Natural killer cell (primary cell): ENCODE measurements around the gene CCDC172. TPM values are rescaled to one million over a fixed set of nuclear protein-coding genes. Genes with fewer than 3 reads are reported as not detected.

Source experiments
- ATAC-seq, 3 donors: fragments of 150-1000 bp in 2 of 3; fragments of 200-7000 bp in 1 of 3; cut with Tn5 transposase; 1 replicate in 1 of 3; 2 replicates in 2 of 3; pipeline ENCODE4 v1.10.0; 2021; ENCODE audit warnings: mild to moderate bottlenecking in 2 of 3, moderate library complexity in 2 of 3
- DNase-seq, 2 donors: peaks; one replicate each; pipeline versions ENCODE4 v3.0.0 to v3.0.0-alpha.2; 2013 to 2021; ENCODE audit warnings: mixed read lengths in 1 of 2
- H3K27ac ChIP-seq: one replicate; pipeline ENCODE4 v1.5.1; 2013; ENCODE audit warnings: mild to moderate bottlenecking, low read length
- H3K27me3 ChIP-seq: one replicate; pipeline ENCODE4 v1.6.1; 2013; ENCODE audit warnings: low read length; ENCODE audit not compliant: control insufficient read depth, insufficient read depth
- H3K36me3 ChIP-seq: one replicate; pipeline ENCODE4 v1.6.1; 2013; ENCODE audit warnings: low read length; ENCODE audit not compliant: control insufficient read depth, insufficient read depth
- H3K4me1 ChIP-seq: one replicate; pipeline ENCODE4 v1.6.1; 2013; ENCODE audit warnings: low read length; ENCODE audit not compliant: control insufficient read depth, insufficient read depth
- H3K4me3 ChIP-seq: one replicate; pipeline ENCODE4 v1.5.1; 2013; ENCODE audit warnings: low read length
- H3K9me3 ChIP-seq: one replicate; pipeline ENCODE4 v1.6.1; 2013; ENCODE audit warnings: low read length; ENCODE audit not compliant: control insufficient read depth, insufficient read depth
- H3K27ac Mint-ChIP-seq, 2 donors: one replicate each; pipeline ENCODE4 v1.8.0; 2022; ENCODE audit warnings: mild to moderate bottlenecking in 2 of 2, mixed read lengths in 2 of 2, moderate library complexity in 1 of 2
- H3K27me3 Mint-ChIP-seq, 2 donors: one replicate each; pipeline ENCODE4 v1.8.0; 2022; ENCODE audit warnings: low read depth in 2 of 2, mixed read lengths in 2 of 2
- H3K36me3 Mint-ChIP-seq: one replicate; pipeline ENCODE4 v1.8.0; 2022; ENCODE audit warnings: mixed read lengths
- H3K4me1 Mint-ChIP-seq, 2 donors: one replicate each; pipeline ENCODE4 v1.8.0; 2022; ENCODE audit warnings: mixed read lengths in 2 of 2
- H3K4me3 Mint-ChIP-seq: one replicate; pipeline ENCODE4 v1.8.0; 2022; ENCODE audit warnings: mild to moderate bottlenecking, moderate library complexity, mixed read lengths
- H3K9me3 Mint-ChIP-seq, 2 donors: one replicate each; pipeline ENCODE4 v1.8.0; 2022; ENCODE audit warnings: mixed read lengths in 2 of 2
- CTCF ChIP-seq: fragments of 200-600 bp; IDR thresholded peaks from one replicate; pipeline ENCODE4 v1.8.0; 2022; ENCODE audit warnings: antibody characterized with exemption
- WGBS: methylation state at CpG from one replicate; pipeline ENCODE4 v1.1.7; 2013; ENCODE audit warnings: missing lambda C conversion rate; ENCODE audit not compliant: insufficient coverage; 5-methylcytosine and 5-hydroxymethylcytosine counted together
- intact Hi-C: fragments of 100-400 bp; cut with micrococcal nuclease; formaldehyde crosslinking; loops from one replicate; pipeline ENCODE4 v1.14.2; 2022
- total RNA-seq, 4 donors: library from RNA; stranded (reverse); fragments of 120-200 nt in 1 of 4; gene quantifications; one replicate each; pipeline versions ENCODE4 v1.2.3 to v1.2.4, GENCODE V29; 2013 to 2022

CCDC172 gene
- total RNA-seq, 3 donors from 2014 or later (not counting 1 experiment from before 2014, with no cell fraction given): not detected

DNA sequence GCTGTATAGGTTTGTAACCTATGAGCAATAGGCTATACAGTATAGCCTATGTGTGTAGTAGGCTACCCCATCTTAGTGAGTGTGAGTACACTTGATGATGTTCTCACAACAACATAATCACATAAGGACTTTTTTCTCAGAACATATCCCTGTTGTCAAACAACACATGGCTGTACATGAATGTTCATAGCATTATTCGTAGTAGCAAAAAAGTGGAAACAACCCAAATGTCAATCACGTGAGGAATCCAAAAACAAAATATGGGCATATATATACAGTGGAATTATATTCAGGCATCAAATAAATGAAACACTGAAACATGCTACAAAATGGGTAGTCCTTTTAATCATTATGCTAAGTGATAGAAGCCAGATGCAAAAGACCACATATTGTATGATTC, 31.1 kb downstream of the CCDC172 start:
- Mint-ChIP-seq H3K36me3 (no peaks in the 10 kb centered on the region), H3K27ac (no peak overlapping the region), H3K4me1 (no peaks in the 10 kb centered on the region), H3K4me3 (no peak overlapping the region), H3K9me3 (peaks cover 0 to 7% of the 10 kb centered on the region in 2 donors), H3K27me3 (no peaks in the 10 kb centered on the region)
- WGBS: no CpG with 5 or more reads among the region's 2 CpGs
- Histone ChIP-seq H3K4me3 (no peak overlapping the region), H3K36me3 (no peaks in the 10 kb centered on the region), H3K27me3 (no peaks in the 10 kb centered on the region), H3K27ac (no peak overlapping the region), H3K9me3 (no peaks in the 10 kb centered on the region), H3K4me1 (no peaks in the 10 kb centered on the region)
- no peak for TF ChIP-seq CTCF
- DNase-seq: no peak
- no peak for ATAC-seq
- intact Hi-C loops: no loop called here

DNA sequence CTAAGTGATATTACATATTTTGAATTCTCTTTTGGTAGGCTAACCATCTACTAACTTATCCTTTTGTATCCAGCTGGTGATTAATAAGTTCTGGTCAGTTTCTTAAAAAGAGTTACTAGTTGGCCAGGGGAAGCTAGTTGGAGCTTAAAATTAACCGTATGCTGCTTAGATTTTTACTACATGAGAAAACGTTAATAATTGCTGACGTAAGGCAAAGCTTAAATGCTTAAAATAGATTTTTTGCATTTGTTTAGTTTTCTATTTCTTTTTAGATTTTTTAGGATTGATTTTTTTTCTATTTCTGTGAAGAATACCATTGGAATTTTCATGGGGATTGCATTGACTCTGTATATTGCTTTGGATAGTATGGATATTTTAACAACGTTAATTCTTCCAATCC, 32.6 kb downstream of the CCDC172 start:
- Histone ChIP-seq H3K27me3 (no peaks in the 10 kb centered on the region), H3K36me3 (no peaks in the 10 kb centered on the region), H3K4me3 (no peak overlapping the region), H3K27ac (no peak overlapping the region), H3K4me1 (no peaks in the 10 kb centered on the region), H3K9me3 (no peaks in the 10 kb centered on the region)
- no peak for TF ChIP-seq CTCF
- no peak overlapping the region for H3K27ac Mint-ChIP-seq
- no peak overlapping the region for H3K4me3 Mint-ChIP-seq
- no peak for DNase-seq
- H3K9me3 Mint-ChIP-seq: peaks cover 0 to 7% of the 10 kb centered on the region in 2 donors
- H3K36me3 Mint-ChIP-seq: no peaks in the 10 kb centered on the region
- H3K4me1 Mint-ChIP-seq: no peaks in the 10 kb centered on the region
- WGBS: 93% methylated on average over 3 of the region's 4 CpGs
- no peak for ATAC-seq
- intact Hi-C loops: no loop called here
- H3K27me3 Mint-ChIP-seq: no peaks in the 10 kb centered on the region

DNA sequence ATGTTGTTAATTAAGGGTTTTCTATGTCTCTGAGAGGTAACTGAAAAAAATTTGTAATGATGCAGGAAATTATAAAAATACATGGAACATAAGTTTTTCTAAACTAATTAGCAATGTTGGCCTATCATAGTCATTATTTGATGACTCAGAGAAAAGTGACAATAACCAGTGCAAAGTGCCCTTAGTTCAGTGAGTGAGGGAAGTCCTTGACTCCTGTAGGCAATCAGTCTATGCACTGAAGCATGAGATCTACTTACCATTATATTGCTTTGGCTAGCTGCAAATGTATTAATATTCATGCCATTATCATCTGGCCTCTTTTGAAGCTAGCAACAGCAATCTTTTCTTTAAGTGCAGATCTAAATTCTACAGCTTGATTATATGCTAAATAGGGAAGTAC, 40.6 kb downstream of the CCDC172 start:
- no peak for TF ChIP-seq CTCF
- ATAC-seq (no peak), DNase-seq (no peak)
- Histone ChIP-seq H3K27me3 (no peaks in the 10 kb centered on the region), H3K36me3 (no peaks in the 10 kb centered on the region), H3K4me3 (no peak overlapping the region), H3K4me1 (no peaks in the 10 kb centered on the region), H3K27ac (no peak overlapping the region), H3K9me3 (no peaks in the 10 kb centered on the region)
- H3K4me1 Mint-ChIP-seq: no peaks in the 10 kb centered on the region
- no peak overlapping the region for H3K27ac Mint-ChIP-seq
- H3K9me3 Mint-ChIP-seq: no peaks in the 10 kb centered on the region
- H3K36me3 Mint-ChIP-seq: no peaks in the 10 kb centered on the region
- no peaks in the 10 kb centered on the region for H3K27me3 Mint-ChIP-seq
- intact Hi-C loops: no loop called here
- H3K4me3 Mint-ChIP-seq: no peak overlapping the region

DNA sequence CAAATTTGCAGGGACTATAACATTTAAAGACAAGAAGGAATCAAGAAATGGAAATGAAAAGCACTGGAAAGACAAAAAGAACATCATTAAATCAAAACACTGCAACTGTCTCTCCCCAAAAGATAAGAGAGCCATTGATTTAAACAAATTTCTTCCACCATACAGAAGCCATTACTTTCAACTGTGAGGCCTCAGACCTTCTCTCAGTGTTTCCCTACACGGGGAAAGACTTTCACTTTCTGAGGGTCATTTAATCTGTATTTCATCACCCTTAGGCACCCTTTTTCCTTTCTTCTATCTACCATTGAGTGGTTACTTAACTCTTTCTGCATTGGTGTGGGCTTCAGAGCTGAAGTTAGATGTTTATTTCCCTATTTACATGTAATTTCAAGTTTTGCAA, 47.5 kb downstream of the CCDC172 start:
- no peaks in the 10 kb centered on the region for H3K9me3 Mint-ChIP-seq
- TF ChIP-seq CTCF: no peak
- 24% methylated on average over 1 of the region's 1 CpG for WGBS
- Histone ChIP-seq H3K4me3 (no peak overlapping the region), H3K9me3 (no peaks in the 10 kb centered on the region), H3K27me3 (no peaks in the 10 kb centered on the region), H3K36me3 (no peaks in the 10 kb centered on the region), H3K4me1 (no peaks in the 10 kb centered on the region), H3K27ac (no peak overlapping the region)
- no peaks in the 10 kb centered on the region for H3K27me3 Mint-ChIP-seq
- ATAC-seq: no peak
- no peak for DNase-seq
- intact Hi-C loops: no loop called here
- H3K4me3 Mint-ChIP-seq: no peak overlapping the region
- H3K27ac Mint-ChIP-seq: no peak overlapping the region
- H3K36me3 Mint-ChIP-seq: no peaks in the 10 kb centered on the region
- no peaks in the 10 kb centered on the region for H3K4me1 Mint-ChIP-seq
